ENCODE measurements around the gene GPR108.
"Not testable (repeated sequence)": the region's sequence is repeated elsewhere in the genome, so short reads cannot be mapped to it uniquely, and the experiment has no call there.

Gene GPR108

DNA sequence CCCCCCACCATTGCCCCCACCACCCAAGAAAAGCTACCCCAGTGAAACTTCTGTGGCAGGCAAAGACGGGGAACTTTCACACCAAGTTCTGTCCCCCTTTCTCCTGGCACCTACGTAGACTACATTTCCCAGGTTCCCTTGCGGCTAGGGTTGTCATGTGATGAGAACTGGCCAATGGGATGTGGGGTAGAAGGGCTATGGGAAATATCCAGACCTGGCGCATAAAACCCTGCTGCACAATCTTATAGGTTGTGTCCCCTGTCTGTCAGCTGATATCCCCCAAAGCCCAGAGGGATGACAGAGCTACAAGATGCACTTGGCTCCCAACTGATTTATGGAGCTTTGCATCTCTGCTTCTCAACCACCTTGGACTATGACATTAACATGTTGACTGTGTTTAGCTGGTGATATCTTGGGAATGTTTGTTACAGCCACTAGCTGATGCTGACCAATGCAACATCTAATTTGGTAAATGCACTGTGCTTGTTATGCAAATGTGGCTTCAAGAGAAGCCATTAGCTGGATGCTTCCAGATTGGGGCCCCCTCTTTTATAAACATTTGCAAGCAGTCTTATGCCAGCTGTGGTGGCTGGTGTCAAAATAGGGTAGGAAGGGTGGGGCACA, 23.8 kb upstream of the GPR108 start:
- DNase-seq (ENCODE audit: low spot score) = no peak

GRCh38 chr19:6760606-6761005, 23.2 kb upstream of the GPR108 start:
- DNase-seq (ENCODE audit: low spot score) = no peak

GRCh38 chr19:6754653-6755463, 17.5 kb upstream of the GPR108 start:
- no peak for DNase-seq (ENCODE audit: low spot score)

GRCh38 chr19:6754136-6754535, 16.8 kb upstream of the GPR108 start:
- no peak for DNase-seq (ENCODE audit: low spot score)

GRCh38 chr19:6753178-6754031, 16.0 kb upstream of the GPR108 start:
- peak; percentile 80 for DNase-seq (ENCODE audit: low spot score)

GRCh38 chr19:6752256-6753177, 15.1 kb upstream of the GPR108 start:
- DNase-seq (ENCODE audit: low spot score) = no peak

GRCh38 chr19:6751189-6751588, 13.8 kb upstream of the GPR108 start:
- no peak for DNase-seq (ENCODE audit: low spot score)

DNA sequence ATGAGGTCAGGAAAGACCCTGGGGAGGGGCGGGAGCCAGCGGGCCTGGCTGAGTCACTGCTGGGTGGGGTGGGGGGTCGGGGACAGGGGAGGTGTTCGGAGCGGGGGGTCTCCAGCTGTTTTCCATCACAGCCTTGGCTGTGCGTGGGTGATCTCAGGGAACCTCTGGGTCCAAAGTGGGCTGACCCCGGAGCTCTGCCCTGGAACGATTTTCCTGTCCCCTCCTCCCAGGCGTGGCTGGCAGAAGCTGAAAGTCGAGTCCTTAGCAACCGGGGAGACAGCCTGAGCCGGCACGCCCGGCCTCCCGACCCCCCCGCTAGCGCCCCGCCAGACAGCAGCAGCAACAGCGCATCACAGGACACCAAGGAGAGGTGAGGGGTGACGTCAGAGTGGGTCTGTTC, 12.7 kb upstream of the GPR108 start:
- no peak for DNase-seq (ENCODE audit: low spot score)

GRCh38 chr19:6748543-6748942, 11.2 kb upstream of the GPR108 start:
- DNase-seq (ENCODE audit: low spot score) = not testable (repeated sequence)

DNA sequence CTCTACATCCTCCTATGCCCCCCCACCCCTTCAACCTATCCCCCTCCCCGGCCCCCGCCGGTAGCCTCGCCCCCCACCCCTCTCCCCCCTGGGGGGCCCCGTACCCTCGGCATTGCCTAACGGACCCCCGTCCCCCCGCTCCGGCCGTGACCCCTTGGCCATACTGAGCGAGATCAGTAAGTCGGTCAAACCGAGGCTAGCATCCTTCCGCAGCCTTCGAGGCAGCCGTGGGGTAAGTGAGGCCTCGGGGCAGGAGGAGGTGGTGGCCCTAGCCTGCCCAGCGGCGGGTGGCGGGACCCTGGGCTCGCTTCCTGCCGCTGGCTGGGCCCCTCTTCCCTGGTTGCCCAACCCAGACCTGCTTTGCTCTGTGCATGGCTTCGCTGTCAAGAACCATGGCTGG, 8.6 kb upstream of the GPR108 start:
- DNase-seq (ENCODE audit: low spot score) = no peak

DNA sequence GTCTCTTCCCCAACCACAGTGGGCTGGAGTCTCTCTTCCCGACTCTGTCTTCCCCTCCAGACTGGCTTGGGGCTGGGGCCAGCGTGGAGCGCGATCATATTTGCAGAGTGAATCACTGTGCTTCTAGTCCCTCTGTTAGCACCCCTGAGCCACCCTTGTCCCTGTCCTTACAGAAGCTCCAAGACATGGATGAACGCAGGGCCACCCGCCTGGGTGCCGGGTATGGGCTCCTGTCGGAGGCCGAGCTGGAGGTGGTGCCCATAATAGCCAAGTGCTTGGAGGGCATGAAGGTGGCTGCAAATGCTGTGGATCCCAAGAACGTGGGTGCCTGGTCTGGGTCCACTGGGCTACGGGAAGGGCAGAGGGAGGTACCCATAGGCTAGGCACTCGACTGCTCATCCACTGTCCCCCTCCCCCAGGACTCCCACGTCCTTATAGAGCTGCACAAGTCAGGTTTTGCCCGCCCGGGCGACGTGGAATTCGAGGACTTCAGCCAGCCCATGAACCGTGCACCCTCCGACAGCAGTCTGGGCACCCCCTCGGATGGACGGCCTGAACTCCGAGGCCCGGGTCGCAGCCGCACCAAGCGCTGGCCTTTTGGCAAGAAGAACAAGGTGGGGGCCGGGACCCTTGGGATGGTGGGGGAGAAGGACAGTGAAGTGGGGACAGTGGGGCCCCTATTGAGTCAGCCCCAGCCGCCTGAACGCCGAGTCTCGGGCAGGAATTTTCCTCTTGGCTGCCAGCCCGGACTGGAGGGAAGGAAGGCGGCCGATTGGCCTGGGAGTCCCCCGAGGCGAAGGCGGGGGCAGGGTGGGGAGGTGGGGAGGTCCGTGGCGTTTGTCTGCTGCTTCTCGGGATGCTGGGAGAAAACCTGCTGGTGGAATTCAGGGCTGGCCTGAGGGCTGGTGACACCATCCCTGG, 7.3 kb upstream of the GPR108 start:
- DNase-seq (ENCODE audit: low spot score) = peak; percentile 70

GRCh38 chr19:6743714-6744380, 6.5 kb upstream of the GPR108 start:
- DNase-seq (ENCODE audit: low spot score) = no peak

DNA sequence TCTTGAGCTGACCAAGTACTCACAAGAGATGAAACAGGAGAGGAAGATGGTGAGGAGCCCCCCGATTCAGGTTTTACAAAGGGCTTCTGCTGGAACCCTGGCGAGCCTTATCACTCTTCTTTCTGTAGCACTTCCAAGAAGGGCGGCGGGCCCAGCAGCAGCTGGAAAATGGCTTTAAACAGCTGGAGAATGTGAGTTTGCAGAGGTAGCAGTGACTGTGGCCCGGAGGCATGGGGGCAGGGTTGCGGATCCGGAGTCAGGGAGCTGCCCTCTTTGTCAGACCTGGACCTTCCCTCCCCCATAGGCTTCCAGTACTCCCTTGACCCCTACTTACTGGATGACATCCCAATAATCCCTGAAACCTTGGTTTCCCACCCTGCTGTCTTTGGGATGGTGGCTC, 5.7 kb upstream of the GPR108 start:
- DNase-seq (ENCODE audit: low spot score) = no peak

DNA sequence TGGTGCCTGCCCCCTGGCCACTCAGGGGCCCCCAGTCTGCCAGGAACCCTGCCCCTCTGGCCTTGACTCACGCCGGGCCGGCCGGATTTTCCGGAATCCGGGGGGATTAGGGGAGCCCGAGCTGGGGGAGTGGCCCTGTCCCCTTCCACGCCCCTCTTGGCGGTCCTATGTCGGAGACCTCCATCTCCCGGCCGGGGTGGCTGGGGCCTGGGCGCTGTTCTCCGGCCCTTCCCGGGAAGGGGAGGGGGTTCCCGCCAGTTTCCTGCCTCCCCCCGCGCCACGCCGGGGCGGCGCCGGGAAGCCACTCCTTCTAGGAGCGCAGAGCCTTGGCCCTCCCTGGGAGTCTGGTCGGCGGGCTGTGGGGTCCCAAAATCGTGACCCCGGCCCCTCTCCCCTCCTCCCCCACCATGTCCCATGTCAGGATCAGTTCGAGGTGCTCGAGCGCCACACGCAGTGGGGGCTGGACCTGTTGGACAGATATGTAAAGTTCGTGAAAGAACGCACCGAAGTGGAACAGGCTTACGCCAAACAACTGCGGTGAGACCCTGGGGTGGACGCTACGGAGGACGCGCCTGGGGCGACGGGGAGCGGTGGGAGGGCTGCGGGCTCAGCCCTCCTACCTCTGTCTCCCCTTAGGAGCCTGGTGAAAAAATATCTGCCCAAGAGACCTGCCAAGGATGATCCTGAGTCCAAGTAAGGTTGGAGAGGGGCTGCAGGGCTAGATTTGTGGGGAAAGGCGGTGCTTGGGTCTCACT, 3.4 kb upstream of the GPR108 start:
- no peak for DNase-seq (ENCODE audit: low spot score)

- DNase-seq (ENCODE audit: low spot score) = no peak
These were observed 2.7 kb upstream of the GPR108 start for GRCh38 chr19:6739883-6740588.

DNA sequence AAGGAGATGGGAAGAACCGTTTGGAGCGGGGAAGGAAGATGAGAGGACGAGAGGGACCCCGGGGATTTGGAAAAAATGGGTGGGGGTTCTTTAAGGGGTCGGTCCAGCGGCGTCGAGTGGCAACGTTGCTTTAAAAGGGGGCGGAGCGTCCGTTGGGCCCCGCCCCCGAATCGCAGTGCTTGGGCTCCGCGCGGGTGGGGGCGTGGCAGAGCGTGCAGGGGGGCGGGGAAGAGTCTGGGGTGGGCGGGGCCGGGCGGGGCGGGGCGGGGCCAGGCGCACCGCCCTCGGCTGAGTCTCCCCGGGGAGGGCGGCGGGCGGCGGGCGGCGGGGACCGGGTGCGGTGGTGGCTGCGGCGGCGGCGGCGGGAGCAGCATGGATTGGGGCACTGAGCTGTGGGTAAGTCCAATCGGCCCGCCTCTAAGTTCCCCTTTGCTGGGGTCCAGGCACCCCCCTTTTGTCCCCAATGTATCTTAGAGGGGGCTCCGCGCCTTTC, 2.1 kb upstream of the GPR108 start, which contains the start of gene TRIP10:
TRIP10 (plus strand) TSS at position 291 of the 493 bp plus-strand sequence; CDS start at position 373, 82 bp downstream.
- DNase-seq (ENCODE audit: low spot score) = peak; percentile 90

DNA sequence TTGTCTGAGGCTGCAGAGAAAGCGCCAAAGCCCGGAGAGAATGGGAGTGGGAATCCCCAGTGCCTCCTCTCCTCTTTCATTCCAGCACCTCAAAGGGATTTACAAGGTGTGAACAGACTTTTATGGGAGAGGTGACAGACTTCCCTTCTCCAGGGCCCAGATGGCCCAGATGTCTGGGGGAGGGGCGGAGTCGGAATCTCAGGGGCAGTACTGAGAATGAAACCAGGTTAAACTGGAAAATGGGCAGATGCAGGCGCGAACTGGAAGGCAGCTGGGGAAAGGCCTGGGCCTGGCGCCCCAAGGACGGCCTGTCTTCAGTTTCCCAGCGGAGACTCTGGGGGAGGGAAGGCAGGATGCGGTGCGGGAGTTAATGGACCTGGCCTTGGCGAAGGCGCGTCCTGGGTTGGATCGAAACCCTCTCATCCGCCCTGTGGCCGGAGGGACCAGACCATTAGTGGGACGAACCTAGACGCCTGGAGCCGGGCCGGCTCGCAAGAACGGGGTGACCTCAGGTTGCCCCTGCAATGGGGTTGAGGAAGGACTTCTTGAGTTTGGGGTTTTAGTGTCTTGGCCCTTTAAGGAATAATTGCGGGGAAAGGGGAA, 1.5 kb upstream of the GPR108 start:
- no peak for DNase-seq (ENCODE audit: low spot score)
